GM10847 (cell line): ENCODE results near the gene MACROD1.

Experiments
- POLR2A ChIP-seq: IDR thresholded peaks from 2 replicates; pipeline ENCODE4 v1.6.1; 2011; ENCODE audit not compliant: insufficient read length; ENCODE audit errors: extremely low read depth

The MACROD1 gene

DNA sequence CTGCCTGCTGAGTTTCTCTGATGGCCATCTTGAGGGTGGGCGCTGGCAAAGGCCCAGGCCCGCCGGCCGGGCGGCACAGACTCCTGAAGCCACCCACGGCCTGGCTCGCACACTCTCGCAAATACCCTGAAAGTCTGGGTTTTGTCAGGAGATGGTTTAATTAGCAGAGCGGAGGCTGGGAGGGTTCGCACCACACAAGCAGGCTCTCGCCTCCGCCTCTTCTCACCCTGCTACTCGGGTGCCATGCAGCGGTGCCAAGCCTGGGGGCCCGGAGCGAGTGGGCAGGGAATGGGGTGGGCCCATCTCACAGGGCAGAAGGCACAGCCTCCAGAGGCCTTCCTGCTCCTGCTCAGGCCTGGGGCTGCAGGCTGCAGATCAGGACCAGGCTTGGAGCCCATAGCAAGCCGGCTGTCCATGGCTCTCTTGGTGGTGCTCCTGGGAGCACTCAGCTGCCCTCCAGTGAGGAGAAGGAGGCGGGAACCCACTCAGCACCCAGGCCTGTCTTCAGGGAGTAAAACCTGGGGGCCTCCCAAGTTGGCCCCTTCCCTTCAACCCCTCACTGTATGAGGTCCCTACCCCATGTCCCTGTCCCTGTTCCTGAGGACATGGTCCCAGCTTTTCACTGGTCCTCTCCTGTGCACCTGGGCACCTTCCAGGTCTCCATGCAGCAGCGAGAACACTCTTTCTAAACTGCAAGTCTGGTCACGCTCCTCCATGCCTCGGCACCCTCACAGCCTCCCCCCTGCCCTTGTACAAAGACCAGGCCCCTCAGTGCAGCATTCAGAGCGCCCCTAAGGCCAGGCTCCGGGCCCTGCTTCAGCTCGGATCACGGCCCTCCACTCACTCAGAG, 68.2 kb downstream of the MACROD1 start:
- no peak for TF ChIP-seq POLR2A

DNA sequence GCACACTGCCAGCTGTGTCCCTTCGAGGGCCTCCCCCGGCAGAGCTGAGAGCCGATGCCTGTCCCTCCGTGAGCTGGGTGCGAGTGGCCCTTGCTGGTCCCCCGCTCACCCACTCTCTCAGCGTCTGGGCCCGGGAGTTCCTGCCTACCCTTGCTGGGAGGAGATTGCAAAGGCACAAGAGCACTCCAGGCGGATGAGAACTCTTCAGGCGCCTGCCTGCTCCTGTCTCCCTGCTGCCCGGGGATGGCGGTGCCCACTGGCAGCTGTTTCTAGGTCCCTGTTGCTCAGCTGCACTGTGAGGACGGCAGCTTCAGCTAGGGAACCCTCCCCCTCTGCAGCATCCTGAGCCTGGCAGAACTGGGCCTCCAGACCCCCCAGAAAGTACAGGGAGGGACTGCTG, 69.1 kb downstream of the MACROD1 start:
- TF ChIP-seq POLR2A = no peak

GRCh38 chr11:64095949-64096348, 70.0 kb downstream of the MACROD1 start:
- TF ChIP-seq POLR2A = no peak

DNA sequence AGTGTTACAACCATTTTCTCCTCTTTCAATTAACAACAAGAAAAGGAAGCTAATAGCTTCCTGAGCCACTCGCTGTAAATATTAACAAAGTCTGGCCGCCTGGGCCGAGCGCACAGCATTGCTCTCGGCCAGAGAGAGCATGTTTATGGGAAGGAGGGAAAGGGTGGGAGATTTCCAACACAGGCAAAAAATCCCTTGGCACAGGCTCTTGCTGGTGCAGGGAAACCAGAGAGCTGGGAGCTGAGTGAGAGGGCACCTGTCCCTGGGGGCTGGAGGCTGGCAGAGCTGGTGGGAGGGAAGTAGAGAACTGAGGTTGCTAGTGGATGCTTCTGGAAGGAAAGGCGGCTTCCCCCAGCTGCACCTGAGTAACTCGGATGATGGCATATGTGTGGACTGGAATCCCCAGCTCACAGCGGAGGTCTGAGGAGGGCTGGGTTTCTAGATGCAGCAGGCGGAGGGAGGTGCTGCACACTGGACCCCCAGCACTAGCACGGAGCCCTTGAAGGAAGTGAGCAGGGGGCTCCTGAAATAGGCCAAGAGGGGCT, 70.6 kb downstream of the MACROD1 start:
- no peak for TF ChIP-seq POLR2A

DNA sequence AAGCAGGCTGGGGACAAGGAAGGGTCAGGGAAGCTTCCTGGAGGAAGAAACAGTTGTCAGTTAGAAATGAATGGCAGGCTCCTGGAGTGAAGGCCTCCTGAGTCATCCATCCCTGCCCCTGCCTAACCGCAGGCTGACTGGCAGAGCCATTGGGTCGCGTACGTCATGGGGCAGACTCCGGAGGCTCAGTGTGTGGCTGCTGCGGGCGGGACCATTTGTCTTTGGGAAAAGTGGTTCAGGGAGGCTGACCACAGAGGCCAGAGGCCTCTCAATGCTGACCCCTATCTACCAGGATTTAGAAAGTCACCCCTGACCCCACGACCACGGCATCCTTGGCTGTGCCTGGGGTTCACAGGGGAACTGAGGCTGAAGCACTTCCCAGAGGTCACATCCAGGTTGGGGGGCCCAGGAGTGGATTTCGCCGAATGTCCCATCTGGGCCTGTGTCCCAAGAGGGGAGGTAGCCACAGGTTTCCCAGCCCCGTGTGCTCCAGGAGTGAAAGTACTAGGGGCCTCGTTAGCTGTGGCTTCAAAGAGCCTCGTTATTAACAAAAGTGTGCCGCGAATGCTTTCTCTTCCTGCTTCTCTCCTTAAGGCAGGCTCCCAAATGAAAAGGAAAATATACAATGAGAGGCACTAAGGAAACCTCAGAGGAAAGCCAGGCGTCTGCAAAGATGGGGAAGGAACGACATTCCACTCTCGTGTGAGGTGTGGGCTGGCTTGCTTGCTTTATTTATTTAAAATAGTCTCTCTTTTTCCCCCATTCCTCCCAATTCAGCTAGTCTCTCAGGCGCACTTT, 71.3 kb downstream of the MACROD1 start:
- TF ChIP-seq POLR2A = no peak

- no peak for TF ChIP-seq POLR2A
Observed at GRCh38 chr11:64093233-64094039, 72.5 kb downstream of the MACROD1 start.

- TF ChIP-seq POLR2A = no peak
Observed at GRCh38 chr11:64092761-64093136, 73.2 kb downstream of the MACROD1 start.

GRCh38 chr11:64092111-64092760, 73.7 kb downstream of the MACROD1 start:
- no peak for TF ChIP-seq POLR2A

DNA sequence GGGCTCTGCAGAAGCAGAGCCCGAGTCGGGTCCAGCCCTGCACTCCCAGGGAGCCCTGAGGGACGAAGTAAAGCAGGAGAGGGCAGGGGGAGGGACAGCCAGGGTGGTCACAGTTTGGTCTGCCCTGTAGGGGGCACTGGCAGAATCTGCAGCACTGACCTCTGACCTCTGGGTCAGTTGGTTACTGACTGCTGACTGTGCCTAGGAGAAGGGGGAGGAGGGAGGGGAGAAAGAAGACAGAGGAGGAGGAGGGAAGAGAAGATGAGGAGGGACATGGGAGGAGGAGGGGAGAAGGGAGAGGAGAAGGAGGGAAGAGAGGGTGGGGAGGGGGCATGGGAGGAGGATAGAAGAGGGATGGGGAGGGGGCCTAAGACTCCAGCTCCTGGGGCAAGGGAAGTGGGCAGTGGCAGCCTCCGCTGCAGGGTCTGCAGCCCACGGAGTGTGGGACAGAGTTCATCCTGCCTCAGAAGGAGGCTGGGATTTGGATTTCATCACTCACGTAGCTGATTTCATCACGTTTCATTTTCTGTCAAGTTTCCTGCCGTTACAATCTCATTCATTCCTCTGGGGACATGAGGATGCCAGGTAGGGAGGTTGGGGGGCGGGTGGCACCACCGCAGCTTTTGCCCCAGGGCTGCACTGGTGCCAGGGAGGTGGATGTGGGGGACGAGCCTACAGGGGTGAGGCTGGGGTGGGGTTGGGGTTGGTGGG, 75.0 kb downstream of the MACROD1 start:
- no peak for TF ChIP-seq POLR2A

GRCh38 chr11:64089915-64090805, 75.8 kb downstream of the MACROD1 start:
- TF ChIP-seq POLR2A = no peak

DNA sequence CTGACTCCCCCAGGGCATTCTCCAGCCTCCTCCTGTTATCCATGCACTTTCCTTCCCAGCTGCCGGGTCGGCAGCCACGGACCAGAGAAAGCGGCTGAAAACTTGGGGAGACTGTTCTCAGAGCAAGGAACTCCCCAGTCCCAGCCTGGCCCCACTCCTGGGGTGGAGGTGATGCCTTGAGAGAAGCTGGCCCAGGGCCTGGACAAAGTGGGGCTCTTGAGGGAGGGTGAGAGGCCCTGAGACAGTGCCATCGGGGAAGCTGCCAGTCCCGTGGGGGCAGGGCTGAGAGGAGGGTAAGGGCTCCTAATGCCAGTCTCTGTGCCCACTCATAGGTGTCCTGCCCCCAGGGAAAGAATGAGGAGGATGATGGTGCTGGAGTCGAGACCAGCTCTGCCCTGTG, 76.4 kb downstream of the MACROD1 start:
- TF ChIP-seq POLR2A = no peak

DNA sequence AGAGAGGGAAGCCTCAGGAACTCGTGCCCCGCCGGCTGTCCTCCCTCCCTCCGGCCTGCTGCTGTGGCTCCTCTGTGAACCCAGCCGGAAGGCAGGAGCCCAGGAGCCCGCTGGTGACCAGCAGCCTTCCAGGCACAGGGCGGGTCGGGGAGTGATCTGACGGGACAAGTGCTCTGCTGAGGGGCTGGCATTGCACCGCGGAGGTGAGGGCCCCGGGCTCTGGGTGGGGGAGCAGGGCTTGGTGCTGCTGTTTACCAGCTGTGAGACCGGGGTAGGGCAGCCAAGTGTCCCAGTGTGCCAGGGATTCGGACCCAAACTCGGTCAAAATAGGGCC, 76.9 kb downstream of the MACROD1 start:
- no peak for TF ChIP-seq POLR2A
